Measurements from ENCODE around the gene RNF186. TPM values are rescaled to one million over a fixed set of nuclear protein-coding genes. Genes with fewer than 3 reads are reported as not detected.

RNF186 gene
- polyA plus RNA-seq, 1 of the 3 experiments (the other 2 are of a cell fraction): not detected

DNA sequence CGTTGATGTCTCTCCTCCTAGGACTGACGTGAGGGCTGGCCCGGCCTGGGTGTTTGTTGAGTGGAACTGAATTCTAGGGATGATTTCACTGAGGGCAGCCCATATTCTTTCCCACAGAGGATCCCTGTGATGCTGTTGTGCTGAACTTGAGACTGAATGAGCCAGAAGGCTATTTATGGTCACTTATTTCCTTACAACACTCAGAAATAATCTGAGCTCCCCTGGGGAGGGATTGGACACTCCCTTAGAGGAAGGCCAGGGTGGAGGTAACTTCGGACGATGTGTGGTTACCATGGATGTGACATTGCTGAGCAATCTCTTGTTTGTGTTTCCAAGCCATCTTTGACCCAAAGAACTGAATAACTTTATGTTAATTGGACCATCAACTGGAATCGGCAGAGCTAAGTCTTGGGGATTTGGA, 10.2 kb downstream of the RNF186 start:
- no peaks in the 10 kb centered on the region for H3K36me3 ChIP-seq (replicated peaks in 1 of 2; ENCODE audit: control insufficient read depth in 1 of 2, insufficient read depth in 2 of 2, low read length in 1 of 2)
- no peak overlapping the region for H3K4me2 ChIP-seq
- CTCF ChIA-PET: interaction anchor here (0.5 to 1.6 kb wide), 3 partner anchors 26 to 89 kb away, joined by 3 to 7 read pairs (median 3); no protein-coding TSS in a partner anchor
- POLR2A ChIA-PET: no interaction called here
- no peak for DNase-seq
- no peak overlapping the region for H3K9ac ChIP-seq
- H3K27ac ChIP-seq (ENCODE audit: low read depth in 2 of 2, low read length in 1 of 2): no peak overlapping the region
- H3F3A ChIP-seq (replicated peaks; ENCODE audit: insufficient read depth): no peaks in the 10 kb centered on the region
- TF ChIP-seq ELF1 (IDR thresholded peaks at IDR 0.05): no peak
- no peak for TF ChIP-seq TEAD4 (IDR thresholded peaks at IDR 0.05; ENCODE audit: borderline replicate concordance, insufficient read depth)
- no peak for TF ChIP-seq POLR2AphosphoS5 (IDR thresholded peaks at IDR 0.05; ENCODE audit: low read depth, low read length)
- TF ChIP-seq FOXM1 (IDR thresholded peaks at IDR 0.05; ENCODE audit: low read depth): no peak
- TF ChIP-seq, protein P1, sequence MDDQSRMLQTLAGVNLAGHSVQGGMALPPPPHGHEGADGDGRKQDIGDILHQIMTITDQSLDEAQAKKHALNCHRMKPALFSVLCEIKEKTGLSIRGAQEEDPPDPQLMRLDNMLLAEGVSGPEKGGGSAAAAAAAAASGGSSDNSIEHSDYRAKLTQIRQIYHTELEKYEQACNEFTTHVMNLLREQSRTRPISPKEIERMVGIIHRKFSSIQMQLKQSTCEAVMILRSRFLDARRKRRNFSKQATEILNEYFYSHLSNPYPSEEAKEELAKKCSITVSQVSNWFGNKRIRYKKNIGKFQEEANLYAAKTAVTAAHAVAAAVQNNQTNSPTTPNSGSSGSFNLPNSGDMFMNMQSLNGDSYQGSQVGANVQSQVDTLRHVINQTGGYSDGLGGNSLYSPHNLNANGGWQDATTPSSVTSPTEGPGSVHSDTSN (IDR thresholded peaks at IDR 0.05): no peak
- no peak for TF ChIP-seq NRF1 (IDR thresholded peaks at IDR 0.05; ENCODE audit: low read depth, low read length)
- no peak for TF ChIP-seq FOXJ3 (CRISPR knock-in tag; IDR thresholded peaks at IDR 0.05)
- TF ChIP-seq, protein P2, sequence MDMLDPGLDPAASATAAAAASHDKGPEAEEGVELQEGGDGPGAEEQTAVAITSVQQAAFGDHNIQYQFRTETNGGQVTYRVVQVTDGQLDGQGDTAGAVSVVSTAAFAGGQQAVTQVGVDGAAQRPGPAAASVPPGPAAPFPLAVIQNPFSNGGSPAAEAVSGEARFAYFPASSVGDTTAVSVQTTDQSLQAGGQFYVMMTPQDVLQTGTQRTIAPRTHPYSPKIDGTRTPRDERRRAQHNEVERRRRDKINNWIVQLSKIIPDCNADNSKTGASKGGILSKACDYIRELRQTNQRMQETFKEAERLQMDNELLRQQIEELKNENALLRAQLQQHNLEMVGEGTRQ (IDR thresholded peaks at IDR 0.05; ENCODE audit: borderline replicate concordance, low read depth, low read length): no peak
- no peak for TF ChIP-seq TAF1 (IDR thresholded peaks at IDR 0.05; ENCODE audit: borderline replicate concordance, low read depth, low read length)
- no peak for TF ChIP-seq MEF2A (IDR thresholded peaks at IDR 0.05; ENCODE audit: borderline replicate concordance, low read depth)
- no peak for TF ChIP-seq RFX5 (IDR thresholded peaks at IDR 0.05; ENCODE audit: low read length)
- TF ChIP-seq, protein P3, sequence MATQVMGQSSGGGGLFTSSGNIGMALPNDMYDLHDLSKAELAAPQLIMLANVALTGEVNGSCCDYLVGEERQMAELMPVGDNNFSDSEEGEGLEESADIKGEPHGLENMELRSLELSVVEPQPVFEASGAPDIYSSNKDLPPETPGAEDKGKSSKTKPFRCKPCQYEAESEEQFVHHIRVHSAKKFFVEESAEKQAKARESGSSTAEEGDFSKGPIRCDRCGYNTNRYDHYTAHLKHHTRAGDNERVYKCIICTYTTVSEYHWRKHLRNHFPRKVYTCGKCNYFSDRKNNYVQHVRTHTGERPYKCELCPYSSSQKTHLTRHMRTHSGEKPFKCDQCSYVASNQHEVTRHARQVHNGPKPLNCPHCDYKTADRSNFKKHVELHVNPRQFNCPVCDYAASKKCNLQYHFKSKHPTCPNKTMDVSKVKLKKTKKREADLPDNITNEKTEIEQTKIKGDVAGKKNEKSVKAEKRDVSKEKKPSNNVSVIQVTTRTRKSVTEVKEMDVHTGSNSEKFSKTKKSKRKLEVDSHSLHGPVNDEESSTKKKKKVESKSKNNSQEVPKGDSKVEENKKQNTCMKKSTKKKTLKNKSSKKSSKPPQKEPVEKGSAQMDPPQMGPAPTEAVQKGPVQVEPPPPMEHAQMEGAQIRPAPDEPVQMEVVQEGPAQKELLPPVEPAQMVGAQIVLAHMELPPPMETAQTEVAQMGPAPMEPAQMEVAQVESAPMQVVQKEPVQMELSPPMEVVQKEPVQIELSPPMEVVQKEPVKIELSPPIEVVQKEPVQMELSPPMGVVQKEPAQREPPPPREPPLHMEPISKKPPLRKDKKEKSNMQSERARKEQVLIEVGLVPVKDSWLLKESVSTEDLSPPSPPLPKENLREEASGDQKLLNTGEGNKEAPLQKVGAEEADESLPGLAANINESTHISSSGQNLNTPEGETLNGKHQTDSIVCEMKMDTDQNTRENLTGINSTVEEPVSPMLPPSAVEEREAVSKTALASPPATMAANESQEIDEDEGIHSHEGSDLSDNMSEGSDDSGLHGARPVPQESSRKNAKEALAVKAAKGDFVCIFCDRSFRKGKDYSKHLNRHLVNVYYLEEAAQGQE (IDR thresholded peaks at IDR 0.05; ENCODE audit: low read depth, low read length): no peak
- TF ChIP-seq MXI1 (IDR thresholded peaks at IDR 0.05; ENCODE audit: low read depth, low read length): no peak
- TF ChIP-seq NFIC (IDR thresholded peaks at IDR 0.05; ENCODE audit: borderline replicate concordance): no peak
- no peak for TF ChIP-seq EP300 (IDR thresholded peaks at IDR 0.05; ENCODE audit: borderline replicate concordance in 1 of 2, low read depth in 1 of 2, low read length in 1 of 2)
- no peak for TF ChIP-seq EZH2phosphoT487 (IDR thresholded peaks at IDR 0.05; ENCODE audit: borderline replicate concordance, low read depth)
- H3K9me2 ChIP-seq: no peaks in the 10 kb centered on the region
- no peak overlapping the region for H3K4me3 ChIP-seq (ENCODE audit: low read depth in 2 of 2, low read length in 1 of 2)
- no peaks in the 10 kb centered on the region for H3K79me2 ChIP-seq (ENCODE audit: insufficient read depth)
- H2AFZ ChIP-seq (ENCODE audit: low read depth): no peak overlapping the region
- H4K20me1 ChIP-seq (ENCODE audit: insufficient read depth): no peaks in the 10 kb centered on the region
- H3K27me3 ChIP-seq (ENCODE audit: insufficient read depth): no peaks in the 10 kb centered on the region
- no peaks in the 10 kb centered on the region for H3K9me3 ChIP-seq
- WGBS (ENCODE audit: low lambda C conversion rate): 83% methylated on average over 6 of the region's 6 CpGs
- H3K4me1 ChIP-seq (ENCODE audit: control insufficient read depth in 1 of 2, insufficient read depth in 2 of 2, low read depth in 1 of 2, low read length in 1 of 2): peaks cover 0 to 3% of the 10 kb centered on the region in 2 experiments; a peak in 1 of 4 replicates

Measured in SK-N-SH (cell line).